ENCODE data around the gene MCM5.

MCM5 gene

GRCh38 chr22:35419756-35420155 is 19.8 kb downstream of the MCM5 start:
- WGBS (ENCODE audit: insufficient coverage, insufficient read length), result no CpG with 5 or more reads among the region's 10 CpGs
- Histone ChIP-seq H3K36me3 (ENCODE audit: control insufficient read depth, insufficient read depth, low read length) (peaks cover 80% of the 10 kb centered on the region), H3K9me3 (ENCODE audit: control insufficient read depth, insufficient read depth, low read length) (no peaks in the 10 kb centered on the region), H3K4me3 (ENCODE audit: low read length) (no peak overlapping the region), H3K27ac (ENCODE audit: low read length) (no peak overlapping the region), H3K27me3 (ENCODE audit: control insufficient read depth, insufficient read depth, low read length) (no peaks in the 10 kb centered on the region), H3K4me1 (ENCODE audit: control insufficient read depth, insufficient read depth, low read length) (no peaks in the 10 kb centered on the region)
- no peak for DNase-seq (ENCODE audit: low read depth, low spot score)

- Histone ChIP-seq H3K4me3 (ENCODE audit: low read length) (no peak overlapping the region), H3K27me3 (ENCODE audit: control insufficient read depth, insufficient read depth, low read length) (no peaks in the 10 kb centered on the region), H3K4me1 (ENCODE audit: control insufficient read depth, insufficient read depth, low read length) (no peaks in the 10 kb centered on the region), H3K36me3 (ENCODE audit: control insufficient read depth, insufficient read depth, low read length) (peaks cover 72% of the 10 kb centered on the region), H3K27ac (ENCODE audit: low read length) (no peak overlapping the region), H3K9me3 (ENCODE audit: control insufficient read depth, insufficient read depth, low read length) (no peaks in the 10 kb centered on the region)
- DNase-seq (ENCODE audit: low read depth, low spot score), result no peak
- WGBS (ENCODE audit: insufficient coverage, insufficient read length), result no CpG with 5 or more reads among the region's 12 CpGs
These were observed 21.2 kb downstream of the MCM5 start for GRCh38 chr22:35421121-35421520.

DNA sequence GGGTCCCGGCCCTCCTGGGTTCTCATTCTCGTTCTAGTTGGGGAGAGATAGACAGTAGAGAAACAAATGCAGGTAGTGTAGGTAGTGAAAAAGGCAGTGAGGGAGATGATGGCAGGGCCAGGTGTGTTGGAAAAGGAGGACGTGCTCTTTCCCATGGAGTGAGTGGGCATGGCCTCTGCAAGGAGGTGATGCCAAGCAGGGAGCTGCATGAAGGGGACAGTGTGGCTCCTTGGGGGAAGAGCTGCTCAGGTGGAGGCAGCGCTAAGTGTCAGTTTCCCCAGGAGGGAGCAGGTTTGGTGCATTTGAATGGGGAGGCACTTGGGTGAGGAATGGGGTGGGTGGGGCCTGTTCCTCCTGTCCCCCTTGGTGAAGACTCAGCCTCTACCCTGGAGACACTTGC is 22.2 kb downstream of the MCM5 start:
- Histone ChIP-seq H3K27me3 (ENCODE audit: control insufficient read depth, insufficient read depth, low read length) (no peaks in the 10 kb centered on the region), H3K27ac (ENCODE audit: low read length) (no peak overlapping the region), H3K4me3 (ENCODE audit: low read length) (no peak overlapping the region), H3K36me3 (ENCODE audit: control insufficient read depth, insufficient read depth, low read length) (peaks cover 64% of the 10 kb centered on the region), H3K4me1 (ENCODE audit: control insufficient read depth, insufficient read depth, low read length) (no peaks in the 10 kb centered on the region), H3K9me3 (ENCODE audit: control insufficient read depth, insufficient read depth, low read length) (no peaks in the 10 kb centered on the region)
- DNase-seq (ENCODE audit: low read depth, low spot score), result no peak
- no CpG with 5 or more reads among the region's 4 CpGs for WGBS (ENCODE audit: insufficient coverage, insufficient read length)

DNA sequence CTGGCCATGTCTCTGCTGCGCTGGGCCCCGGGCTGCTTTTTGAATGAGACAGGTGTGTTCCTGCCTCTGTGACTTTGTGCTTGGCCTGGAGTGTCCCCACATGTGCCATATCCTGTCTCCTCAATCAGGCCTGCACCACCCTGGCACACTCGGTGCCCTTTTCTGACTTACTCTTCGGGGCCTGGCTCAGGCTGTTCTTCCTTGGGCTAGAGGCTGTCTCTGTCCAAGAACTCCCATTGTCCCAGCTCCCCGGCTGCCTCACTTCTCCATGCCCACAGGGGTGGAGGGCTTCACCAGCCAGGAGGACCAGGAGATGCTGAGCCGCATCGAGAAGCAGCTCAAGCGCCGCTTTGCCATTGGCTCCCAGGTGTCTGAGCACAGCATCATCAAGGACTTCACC is 23.0 kb downstream of the MCM5 start:
- Histone ChIP-seq H3K27ac (ENCODE audit: low read length) (no peak overlapping the region), H3K9me3 (ENCODE audit: control insufficient read depth, insufficient read depth, low read length) (no peaks in the 10 kb centered on the region), H3K36me3 (ENCODE audit: control insufficient read depth, insufficient read depth, low read length) (peaks cover 56% of the 10 kb centered on the region), H3K4me3 (ENCODE audit: low read length) (no peak overlapping the region), H3K27me3 (ENCODE audit: control insufficient read depth, insufficient read depth, low read length) (no peaks in the 10 kb centered on the region), H3K4me1 (ENCODE audit: control insufficient read depth, insufficient read depth, low read length) (no peaks in the 10 kb centered on the region)
- no peak for DNase-seq (ENCODE audit: low read depth, low spot score)
- WGBS (ENCODE audit: insufficient coverage, insufficient read length), result no CpG with 5 or more reads among the region's 9 CpGs

GRCh38 chr22:35424081-35424480 is 24.1 kb downstream of the MCM5 start:
- WGBS (ENCODE audit: insufficient coverage, insufficient read length), result no CpG with 5 or more reads among the region's 26 CpGs
- no peak overlapping the region for H3K27ac ChIP-seq (ENCODE audit: low read length)
- H3K9me3 ChIP-seq (ENCODE audit: control insufficient read depth, insufficient read depth, low read length), result no peaks in the 10 kb centered on the region
- H3K27me3 ChIP-seq (ENCODE audit: control insufficient read depth, insufficient read depth, low read length), result no peaks in the 10 kb centered on the region
- H3K4me3 ChIP-seq (ENCODE audit: low read length), result no peak overlapping the region
- no peaks in the 10 kb centered on the region for H3K4me1 ChIP-seq (ENCODE audit: control insufficient read depth, insufficient read depth, low read length)
- H3K36me3 ChIP-seq (ENCODE audit: control insufficient read depth, insufficient read depth, low read length), result peaks cover 50% of the 10 kb centered on the region
- DNase-seq (ENCODE audit: low read depth, low spot score), result no peak

DNA sequence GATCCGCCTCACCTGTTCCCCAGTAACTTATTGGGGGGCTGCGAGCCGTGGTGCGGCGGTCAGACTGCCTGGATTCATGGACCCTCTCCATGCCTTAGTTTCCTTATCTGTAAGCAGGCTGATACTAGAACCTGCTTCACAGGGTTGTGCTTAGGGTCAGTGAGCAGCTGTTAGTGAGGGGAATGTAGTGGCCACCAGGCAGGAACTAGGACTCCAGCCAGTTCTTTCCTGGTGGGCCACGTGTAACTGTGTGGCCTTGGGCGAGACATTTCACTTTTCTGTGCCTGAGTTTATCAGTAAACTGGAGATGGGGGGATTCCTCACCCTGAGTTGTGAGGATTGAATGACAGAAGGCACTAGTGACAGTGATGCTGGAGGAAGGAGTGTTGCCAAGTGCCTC is 24.8 kb downstream of the MCM5 start:
- no peak overlapping the region for H3K4me3 ChIP-seq (ENCODE audit: low read length)
- H3K36me3 ChIP-seq (ENCODE audit: control insufficient read depth, insufficient read depth, low read length), result peaks cover 43% of the 10 kb centered on the region
- no peak for DNase-seq (ENCODE audit: low read depth, low spot score)
- H3K9me3 ChIP-seq (ENCODE audit: control insufficient read depth, insufficient read depth, low read length), result no peaks in the 10 kb centered on the region
- H3K4me1 ChIP-seq (ENCODE audit: control insufficient read depth, insufficient read depth, low read length), result no peaks in the 10 kb centered on the region
- H3K27me3 ChIP-seq (ENCODE audit: control insufficient read depth, insufficient read depth, low read length), result no peaks in the 10 kb centered on the region
- no peak overlapping the region for H3K27ac ChIP-seq (ENCODE audit: low read length)
- WGBS (ENCODE audit: insufficient coverage, insufficient read length), result no CpG with 5 or more reads among the region's 7 CpGs

DNA sequence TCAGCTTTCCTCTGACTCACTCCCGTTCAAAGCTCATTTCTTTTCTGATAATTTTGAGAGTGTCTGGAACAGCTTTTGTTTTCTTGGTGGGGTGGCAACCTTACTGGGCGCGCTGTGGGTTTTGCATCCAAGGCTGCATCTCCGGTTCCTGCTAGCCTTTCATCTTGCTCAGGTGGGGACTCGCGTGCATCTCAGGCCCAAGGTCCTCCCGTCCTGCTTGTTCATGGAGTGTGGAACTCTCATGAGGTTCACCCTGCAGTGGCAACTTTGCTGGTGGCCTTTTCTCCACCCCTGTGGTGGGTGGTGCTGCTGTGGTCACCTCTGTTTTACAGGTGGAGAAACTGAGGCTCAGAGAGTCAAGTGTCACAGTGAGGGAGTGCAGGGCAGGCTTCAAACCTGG is 25.6 kb downstream of the MCM5 start:
- no CpG with 5 or more reads among the region's 7 CpGs for WGBS (ENCODE audit: insufficient coverage, insufficient read length)
- no peak for DNase-seq (ENCODE audit: low read depth, low spot score)
- Histone ChIP-seq H3K9me3 (ENCODE audit: control insufficient read depth, insufficient read depth, low read length) (no peaks in the 10 kb centered on the region), H3K4me1 (ENCODE audit: control insufficient read depth, insufficient read depth, low read length) (no peaks in the 10 kb centered on the region), H3K27me3 (ENCODE audit: control insufficient read depth, insufficient read depth, low read length) (no peaks in the 10 kb centered on the region), H3K4me3 (ENCODE audit: low read length) (no peak overlapping the region), H3K36me3 (ENCODE audit: control insufficient read depth, insufficient read depth, low read length) (peaks cover 40% of the 10 kb centered on the region), H3K27ac (ENCODE audit: low read length) (no peak overlapping the region)

DNA sequence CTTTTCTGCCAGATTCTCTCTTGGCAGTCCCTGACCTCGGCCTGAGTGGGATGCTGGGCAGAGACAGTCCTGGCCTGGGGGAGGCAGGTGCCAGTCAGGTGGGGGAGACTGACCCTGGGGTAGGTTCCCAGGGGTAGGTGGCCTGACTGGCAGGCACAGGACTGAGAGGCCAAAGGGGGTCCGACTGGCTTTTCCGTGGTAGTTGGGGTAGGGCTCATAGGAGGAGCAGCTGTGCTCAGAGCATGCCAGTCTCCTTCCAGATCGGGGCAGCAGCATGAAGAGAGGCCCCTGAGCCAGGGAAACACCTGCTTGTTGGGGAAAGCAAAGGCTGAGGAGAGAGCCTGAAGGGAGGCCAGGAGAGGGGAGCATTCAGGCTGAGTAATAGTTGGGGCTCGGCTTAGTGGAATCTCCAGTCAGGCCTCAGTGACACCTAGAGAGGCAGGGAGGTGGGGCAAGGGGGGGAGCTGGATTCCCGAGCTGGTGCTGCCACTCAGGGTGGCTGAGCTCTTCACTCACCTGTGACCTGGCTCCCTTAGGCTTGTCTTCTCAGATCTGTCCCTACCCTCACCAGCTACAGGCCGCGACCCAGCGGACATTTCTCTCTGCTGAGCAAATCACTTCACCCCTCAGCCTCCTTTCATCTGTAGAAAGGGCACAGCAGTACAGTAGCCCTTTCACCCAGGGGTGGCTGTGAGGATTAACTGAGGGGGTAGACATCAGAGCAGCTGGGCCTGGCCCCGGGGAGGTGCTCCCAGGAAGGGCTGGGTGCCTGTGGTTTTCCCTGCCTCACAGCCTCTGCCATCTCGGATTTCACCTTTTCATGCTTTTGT is 26.2 kb downstream of the MCM5 start:
- Histone ChIP-seq H3K9me3 (ENCODE audit: control insufficient read depth, insufficient read depth, low read length) (no peaks in the 10 kb centered on the region), H3K27me3 (ENCODE audit: control insufficient read depth, insufficient read depth, low read length) (no peaks in the 10 kb centered on the region), H3K27ac (ENCODE audit: low read length) (no peak overlapping the region), H3K4me1 (ENCODE audit: control insufficient read depth, insufficient read depth, low read length) (peaks cover 2% of the 10 kb centered on the region; the same call in 1 of the 2 replicates), H3K36me3 (ENCODE audit: control insufficient read depth, insufficient read depth, low read length) (peaks cover 39% of the 10 kb centered on the region), H3K4me3 (ENCODE audit: low read length) (no peak overlapping the region)
- DNase-seq (ENCODE audit: low read depth, low spot score), result no peak
- no CpG with 5 or more reads among the region's 11 CpGs for WGBS (ENCODE audit: insufficient coverage, insufficient read length)

DNA sequence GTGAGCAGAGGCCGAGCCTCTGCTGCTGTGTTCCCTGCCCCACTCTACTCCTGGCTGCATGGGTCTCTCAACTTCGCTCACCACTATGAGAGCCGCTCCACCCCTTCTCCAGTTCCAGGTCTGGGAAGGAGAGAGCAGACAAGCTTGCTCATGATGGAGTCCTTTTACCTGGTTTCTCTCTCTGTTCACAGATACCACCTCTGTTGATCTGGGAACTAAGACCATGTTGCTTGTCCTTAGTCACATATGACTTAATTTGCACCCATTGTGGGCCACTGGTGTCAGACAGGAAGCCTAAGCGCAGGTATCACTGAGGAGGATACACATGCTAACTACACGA is 26.8 kb downstream of the MCM5 start:
- peaks cover 2% of the 10 kb centered on the region; the same call in 1 of the 2 replicates for H3K4me1 ChIP-seq (ENCODE audit: control insufficient read depth, insufficient read depth, low read length)
- H3K36me3 ChIP-seq (ENCODE audit: control insufficient read depth, insufficient read depth, low read length), result peaks cover 33% of the 10 kb centered on the region
- no peaks in the 10 kb centered on the region for H3K27me3 ChIP-seq (ENCODE audit: control insufficient read depth, insufficient read depth, low read length)
- no peak for DNase-seq (ENCODE audit: low read depth, low spot score)
- no peak overlapping the region for H3K27ac ChIP-seq (ENCODE audit: low read length)
- no peaks in the 10 kb centered on the region for H3K9me3 ChIP-seq (ENCODE audit: control insufficient read depth, insufficient read depth, low read length)
- H3K4me3 ChIP-seq (ENCODE audit: low read length), result no peak overlapping the region
- WGBS (ENCODE audit: insufficient coverage, insufficient read length), result no CpG with 5 or more reads among the region's 5 CpGs

DNA sequence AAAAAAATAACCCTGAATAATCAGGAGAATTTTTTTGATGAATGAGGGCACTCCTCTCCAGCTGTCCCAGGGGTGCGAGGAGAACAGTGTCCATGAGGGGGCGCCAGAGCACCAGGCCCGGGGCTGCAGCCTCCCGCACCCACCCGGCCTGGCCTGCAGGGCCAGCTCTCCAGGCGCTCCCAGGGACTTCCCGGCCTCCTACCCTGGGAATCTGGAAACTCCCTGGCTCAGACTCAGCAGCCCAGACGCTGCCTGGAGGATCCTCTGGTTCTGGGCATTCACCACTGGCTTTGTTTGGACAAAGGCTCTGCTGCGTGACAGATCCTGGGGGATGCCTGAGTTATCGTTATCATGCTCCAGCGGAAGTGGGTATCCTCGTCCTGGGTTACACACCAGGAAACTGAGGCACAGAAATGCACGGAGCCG is 31.0 kb downstream of the MCM5 start:
- Histone ChIP-seq H3K36me3 (ENCODE audit: control insufficient read depth, insufficient read depth, low read length) (peaks cover 15% of the 10 kb centered on the region), H3K4me1 (ENCODE audit: control insufficient read depth, insufficient read depth, low read length) (peaks cover 2% of the 10 kb centered on the region), H3K27ac (ENCODE audit: low read length) (no peak overlapping the region), H3K4me3 (ENCODE audit: low read length) (no peak overlapping the region), H3K9me3 (ENCODE audit: control insufficient read depth, insufficient read depth, low read length) (no peaks in the 10 kb centered on the region), H3K27me3 (ENCODE audit: control insufficient read depth, insufficient read depth, low read length) (no peaks in the 10 kb centered on the region)
- WGBS (ENCODE audit: insufficient coverage, insufficient read length), result no CpG with 5 or more reads among the region's 14 CpGs
- DNase-seq (ENCODE audit: low read depth, low spot score), result peak; percentile 48

All from iPS DF 6.9 (cell line).